ENCODE measurements around the gene MTMR3.

DNA sequence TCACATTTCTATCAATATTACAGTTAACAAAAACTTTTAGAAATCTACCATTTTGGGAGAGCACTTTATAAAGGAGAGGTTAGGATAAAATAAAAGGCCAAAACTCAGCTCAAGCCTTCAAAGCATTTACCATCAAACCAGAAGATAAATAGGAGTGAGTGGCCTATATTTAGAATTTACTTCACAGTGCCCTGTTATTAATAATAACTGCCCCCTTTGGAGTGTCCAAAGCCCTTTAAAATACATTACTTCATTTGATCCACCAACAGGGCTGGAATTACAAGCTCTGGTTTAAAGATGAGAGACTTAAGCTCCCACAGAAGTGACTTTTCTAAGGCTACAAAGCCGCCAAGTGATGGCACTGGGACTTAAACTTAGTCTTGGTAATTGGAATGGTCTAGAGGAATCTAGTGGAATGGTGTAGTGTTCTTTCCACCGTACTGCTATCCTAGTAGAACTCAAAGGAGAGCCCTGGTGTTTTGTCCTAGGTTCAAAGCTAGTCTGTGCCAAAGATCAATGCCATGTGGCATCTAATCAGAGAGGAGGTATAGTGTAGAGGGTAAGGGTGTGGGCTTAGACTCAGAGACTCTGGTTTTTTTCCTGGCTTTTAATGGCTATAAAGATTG lies 21.2 kb upstream of the MTMR3 start:
- no peak for TF ChIP-seq POLR2A (IDR thresholded peaks at IDR 0.05)
- TF ChIP-seq, protein P1, sequence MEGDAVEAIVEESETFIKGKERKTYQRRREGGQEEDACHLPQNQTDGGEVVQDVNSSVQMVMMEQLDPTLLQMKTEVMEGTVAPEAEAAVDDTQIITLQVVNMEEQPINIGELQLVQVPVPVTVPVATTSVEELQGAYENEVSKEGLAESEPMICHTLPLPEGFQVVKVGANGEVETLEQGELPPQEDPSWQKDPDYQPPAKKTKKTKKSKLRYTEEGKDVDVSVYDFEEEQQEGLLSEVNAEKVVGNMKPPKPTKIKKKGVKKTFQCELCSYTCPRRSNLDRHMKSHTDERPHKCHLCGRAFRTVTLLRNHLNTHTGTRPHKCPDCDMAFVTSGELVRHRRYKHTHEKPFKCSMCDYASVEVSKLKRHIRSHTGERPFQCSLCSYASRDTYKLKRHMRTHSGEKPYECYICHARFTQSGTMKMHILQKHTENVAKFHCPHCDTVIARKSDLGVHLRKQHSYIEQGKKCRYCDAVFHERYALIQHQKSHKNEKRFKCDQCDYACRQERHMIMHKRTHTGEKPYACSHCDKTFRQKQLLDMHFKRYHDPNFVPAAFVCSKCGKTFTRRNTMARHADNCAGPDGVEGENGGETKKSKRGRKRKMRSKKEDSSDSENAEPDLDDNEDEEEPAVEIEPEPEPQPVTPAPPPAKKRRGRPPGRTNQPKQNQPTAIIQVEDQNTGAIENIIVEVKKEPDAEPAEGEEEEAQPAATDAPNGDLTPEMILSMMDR (IDR thresholded peaks at IDR 0.05), result no peak

All from gastroesophageal sphincter (tissue), 3 donors.